ENCODE data around the gene KCTD19. TPM values are rescaled to one million over a fixed set of nuclear protein-coding genes. Genes with fewer than 3 reads are reported as not detected.
A peak's percentile ranks its signal among the peaks of the same experiment; 100 is the strongest.

KCTD19 gene
- total RNA-seq, 2 donors from 2014 or later, result 7.9 to 8.5 TPM

DNA sequence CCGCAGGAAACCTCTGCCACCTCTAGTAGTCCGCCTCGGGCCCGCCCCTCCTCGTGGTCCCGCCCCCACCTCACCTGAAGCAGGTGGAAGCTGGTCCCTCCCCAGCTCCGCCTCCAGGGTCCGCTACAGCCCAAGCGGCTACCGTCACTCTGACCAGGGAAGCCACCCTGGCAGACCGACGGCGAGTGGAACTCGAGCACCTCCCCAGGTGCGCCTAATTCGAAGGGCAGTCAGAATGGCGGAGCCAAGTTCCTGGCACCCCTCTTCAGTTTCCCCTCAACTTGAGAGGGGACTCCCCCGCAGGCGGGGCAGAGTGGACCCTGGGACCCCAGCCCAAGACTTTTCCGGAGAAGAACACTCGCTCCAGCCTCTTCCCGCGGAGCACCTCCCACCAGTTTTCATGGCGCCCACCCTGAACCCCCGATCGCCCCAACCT is 79.8 kb downstream of the KCTD19 start:
- peak overlapping the region; percentile 85 to 86 for H3K4me3 Mint-ChIP-seq
- H3K27ac Mint-ChIP-seq, result no peak overlapping the region
- peak; percentile 1 to 4 for ATAC-seq (replicated peaks in 1 of 2)
- no peak for DNase-seq
- H3K4me1 Mint-ChIP-seq (ENCODE audit: low read depth), result peaks cover 59% of the 10 kb centered on the region
- no peaks in the 10 kb centered on the region for H3K9me3 Mint-ChIP-seq
- peaks cover 18% of the 10 kb centered on the region for H3K27me3 Mint-ChIP-seq (ENCODE audit: low read depth)
- peaks cover 2 to 5% of the 10 kb centered on the region in 2 donors for H3K36me3 Mint-ChIP-seq (ENCODE audit: insufficient read depth in 2 of 2)

DNA sequence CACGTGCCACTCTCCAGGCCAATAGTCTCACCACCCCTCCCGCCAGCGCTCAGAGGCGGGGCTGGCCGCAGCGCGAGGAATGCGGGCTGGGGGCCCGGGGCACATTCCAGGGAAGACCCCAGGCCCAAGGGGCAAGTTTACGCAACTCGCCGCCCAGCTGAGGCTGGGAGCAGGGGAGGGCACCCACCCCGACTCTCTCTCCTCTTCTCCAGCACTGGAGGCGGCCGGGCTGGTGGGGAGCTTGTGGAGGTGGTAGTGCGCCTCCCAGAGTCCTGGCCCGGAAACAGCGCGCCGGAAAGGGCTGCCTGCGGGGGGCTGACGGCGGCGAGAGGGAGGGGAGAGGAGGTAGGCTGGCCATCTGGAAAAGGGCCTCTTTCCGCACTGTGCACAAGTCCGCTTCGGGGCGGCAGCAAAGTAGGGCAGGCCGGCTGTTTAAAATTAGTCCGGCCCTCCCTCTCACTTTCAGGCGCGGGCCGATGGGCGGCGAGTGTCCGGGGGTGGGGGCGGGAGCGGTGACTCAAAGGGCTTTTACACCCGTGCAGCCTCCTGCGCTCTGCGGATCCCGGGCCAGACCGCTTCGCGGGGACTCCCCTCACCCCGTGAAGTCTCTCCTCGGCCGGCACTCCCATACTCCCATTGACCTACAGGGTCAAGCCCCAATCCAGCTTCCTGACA is 80.3 kb downstream of the KCTD19 start:
- Mint-ChIP-seq H3K4me1 (ENCODE audit: low read depth) (peaks cover 65% of the 10 kb centered on the region), H3K9me3 (no peaks in the 10 kb centered on the region), H3K36me3 (ENCODE audit: insufficient read depth in 2 of 2) (peaks cover 2 to 5% of the 10 kb centered on the region in 2 donors)

DNA sequence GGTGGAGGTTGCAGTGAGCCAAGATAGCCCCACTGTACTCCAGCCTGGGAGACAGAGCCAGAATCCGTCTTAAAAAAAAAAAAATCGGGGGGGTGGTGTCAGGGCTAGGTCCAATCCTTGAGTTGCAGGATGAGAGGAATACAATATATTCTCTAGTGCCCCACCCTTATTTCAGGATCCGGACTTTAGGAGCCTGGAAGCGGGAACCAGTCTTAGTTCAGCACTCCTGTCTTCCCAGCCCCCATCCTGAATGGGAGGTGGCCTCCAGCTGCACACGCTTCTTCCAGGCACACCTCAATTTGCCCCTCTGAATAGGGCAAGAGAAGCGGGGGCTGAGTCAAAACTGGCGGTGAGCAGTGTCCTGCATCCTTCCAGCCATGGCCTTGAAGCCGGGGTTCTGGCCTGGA is 80.9 kb downstream of the KCTD19 start:
- H3K27ac Mint-ChIP-seq, result no peak overlapping the region

More for the DNA sequence above, 80.3 kb downstream of the KCTD19 start:
- DNase-seq (peak; percentile 68 to 80), ATAC-seq (replicated peaks in 1 of 2) (peak; percentile 12 to 14)
- peaks cover 15% of the 10 kb centered on the region for H3K27me3 Mint-ChIP-seq (ENCODE audit: low read depth)
- no peak overlapping the region for H3K27ac Mint-ChIP-seq
- H3K4me3 Mint-ChIP-seq, result peak overlapping the region; percentile 85 to 86

DNA sequence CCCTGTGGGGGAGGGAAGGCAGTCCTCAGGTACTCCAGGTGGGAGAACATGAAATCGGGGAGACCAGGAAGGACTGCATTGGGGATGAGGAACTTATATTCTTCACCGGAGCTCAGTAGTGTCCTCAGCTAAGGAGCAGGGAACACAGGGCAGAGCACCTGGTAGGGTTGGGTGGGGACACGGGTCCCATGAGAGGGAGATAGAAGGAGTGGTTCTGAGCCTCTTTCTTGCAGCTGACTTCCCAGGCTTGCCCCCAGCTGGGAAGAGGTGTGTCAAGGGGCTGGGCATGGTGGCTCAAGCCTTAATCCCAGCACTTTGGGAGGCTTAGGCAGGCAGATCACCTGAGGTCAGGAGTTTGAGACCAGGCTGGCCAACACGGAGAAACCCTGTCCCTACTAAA is 81.4 kb downstream of the KCTD19 start:
- no peak for DNase-seq
- peak overlapping the region; percentile 96 for H3K27ac Mint-ChIP-seq
- ATAC-seq (replicated peaks in 1 of 2), result no peak
- H3K27me3 Mint-ChIP-seq (ENCODE audit: low read depth), result peaks cover 10% of the 10 kb centered on the region
- no peaks in the 10 kb centered on the region for H3K9me3 Mint-ChIP-seq
- H3K36me3 Mint-ChIP-seq (ENCODE audit: insufficient read depth in 2 of 2), result peaks cover 2 to 5% of the 10 kb centered on the region in 2 donors
- peaks cover 65% of the 10 kb centered on the region for H3K4me1 Mint-ChIP-seq (ENCODE audit: low read depth)
- peak overlapping the region; percentile 85 to 86 for H3K4me3 Mint-ChIP-seq

More for the DNA sequence above, 80.9 kb downstream of the KCTD19 start:
- peaks cover 2 to 5% of the 10 kb centered on the region in 2 donors for H3K36me3 Mint-ChIP-seq (ENCODE audit: insufficient read depth in 2 of 2)
- DNase-seq (peak in 1 of 2 donors; percentile 19), ATAC-seq (replicated peaks in 1 of 2) (no peak)
- H3K27me3 Mint-ChIP-seq (ENCODE audit: low read depth), result peaks cover 15% of the 10 kb centered on the region
- H3K4me3 Mint-ChIP-seq, result peak overlapping the region; percentile 85 to 86
- peaks cover 67% of the 10 kb centered on the region for H3K4me1 Mint-ChIP-seq (ENCODE audit: low read depth)
- no peaks in the 10 kb centered on the region for H3K9me3 Mint-ChIP-seq

DNA sequence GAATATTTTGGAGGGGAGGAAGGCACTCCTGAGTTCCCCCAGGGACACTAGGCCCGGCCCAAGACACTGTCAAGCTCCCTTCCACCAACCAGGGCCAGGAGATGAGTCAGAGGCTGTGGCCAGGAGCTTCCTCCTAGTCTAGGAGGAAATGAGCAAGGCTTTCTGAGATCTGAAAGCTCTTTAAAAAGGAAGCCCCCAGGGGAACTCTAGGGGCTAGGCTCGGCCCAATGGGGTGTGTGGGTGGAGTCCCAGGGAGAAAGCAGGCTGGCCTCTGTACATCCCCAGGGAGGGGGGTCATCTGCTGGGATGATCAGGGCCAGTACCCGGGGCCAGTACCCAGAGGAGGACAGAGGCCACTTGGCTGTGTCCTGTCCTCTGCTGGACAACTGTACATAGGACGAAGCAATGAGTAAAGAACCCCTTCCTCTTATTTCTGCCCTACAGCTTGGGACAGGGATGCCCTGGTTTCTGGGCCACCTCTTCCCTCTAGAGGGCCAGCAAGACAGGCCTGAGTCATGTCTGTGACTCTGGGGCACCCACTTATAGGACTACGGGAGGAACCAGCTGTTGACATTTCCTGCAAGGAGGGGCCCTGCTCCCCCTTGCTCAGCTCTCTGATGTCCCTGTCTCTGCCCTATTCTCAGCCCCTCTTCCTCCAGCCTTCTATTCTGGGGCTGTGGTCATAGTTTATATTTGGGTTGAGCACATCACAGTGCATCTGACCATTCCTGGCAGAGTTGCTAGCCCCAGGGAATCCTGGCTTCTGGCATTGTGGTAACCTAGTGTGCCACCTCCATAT is 82.0 kb downstream of the KCTD19 start:
- H3K27me3 Mint-ChIP-seq (ENCODE audit: low read depth), result peaks cover 4% of the 10 kb centered on the region
- peak overlapping the region; percentile 96 for H3K27ac Mint-ChIP-seq
- DNase-seq (peak; percentile 86 to 92), ATAC-seq (replicated peaks in 1 of 2) (peak; percentile 70)
- H3K9me3 Mint-ChIP-seq, result no peaks in the 10 kb centered on the region
- peak overlapping the region; percentile 85 to 86 for H3K4me3 Mint-ChIP-seq
- H3K36me3 Mint-ChIP-seq (ENCODE audit: insufficient read depth in 2 of 2), result peaks cover 2 to 5% of the 10 kb centered on the region in 2 donors
- H3K4me1 Mint-ChIP-seq (ENCODE audit: low read depth), result peaks cover 59% of the 10 kb centered on the region

DNA sequence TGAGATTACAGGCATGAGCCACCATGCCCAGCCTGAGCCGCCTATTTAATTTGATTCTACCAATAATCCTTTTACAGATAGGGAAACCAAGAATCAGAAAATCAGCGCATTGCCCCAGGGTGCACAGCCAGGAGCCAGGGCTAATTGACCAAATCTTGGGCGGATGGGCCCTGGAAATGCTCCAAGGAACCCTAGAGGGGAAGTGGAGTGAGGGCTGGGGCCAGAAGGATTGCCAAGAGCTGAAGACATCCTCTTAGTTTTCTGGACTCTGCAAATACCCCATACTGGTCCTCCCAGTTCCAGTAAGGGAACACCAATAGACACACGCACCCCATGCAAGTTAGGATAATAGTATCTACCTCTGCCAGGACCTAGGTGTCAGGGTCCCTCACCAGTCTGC is 83.1 kb downstream of the KCTD19 start:
- H3K9me3 Mint-ChIP-seq, result no peaks in the 10 kb centered on the region
- peaks cover 54% of the 10 kb centered on the region for H3K4me1 Mint-ChIP-seq (ENCODE audit: low read depth)
- H3K4me3 Mint-ChIP-seq, result peak overlapping the region; percentile 85 to 86
- no peak overlapping the region for H3K27ac Mint-ChIP-seq
- no peak for DNase-seq
- no peaks in the 10 kb centered on the region for H3K27me3 Mint-ChIP-seq (ENCODE audit: low read depth)
- no peak for ATAC-seq (replicated peaks in 1 of 2)
- H3K36me3 Mint-ChIP-seq (ENCODE audit: insufficient read depth in 2 of 2), result peaks cover 4 to 6% of the 10 kb centered on the region in 2 donors

DNA sequence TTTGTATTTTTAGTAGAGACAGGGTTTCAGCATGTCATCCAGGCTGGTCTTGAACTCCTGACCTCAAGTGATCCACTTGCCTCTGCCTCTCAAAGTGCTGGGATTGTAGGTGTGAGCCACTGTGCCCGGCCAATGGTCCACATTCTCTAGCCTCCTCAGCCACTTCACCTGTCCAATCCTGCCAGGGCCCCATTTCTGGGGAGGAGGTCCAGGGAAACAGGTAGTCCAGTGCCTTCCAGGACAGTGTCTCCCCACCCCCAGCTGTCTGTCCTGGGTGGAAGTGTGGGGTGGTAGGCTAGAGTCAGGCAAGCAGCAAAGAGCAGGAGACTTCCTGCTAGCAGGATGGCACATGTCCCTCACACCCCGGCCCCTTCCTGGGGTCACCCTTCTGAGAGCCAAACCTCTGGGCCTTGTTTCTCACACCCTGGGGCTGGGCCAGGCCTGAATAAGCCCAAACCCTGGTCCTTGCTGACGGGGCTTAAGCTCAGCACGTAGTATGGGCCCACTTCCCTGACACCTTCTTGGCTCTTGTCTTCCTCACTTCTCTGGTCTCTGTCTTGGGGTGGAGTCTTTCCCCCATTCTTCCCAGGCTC is 84.3 kb downstream of the KCTD19 start:
- no peak for ATAC-seq (replicated peaks in 1 of 2)
- H3K27me3 Mint-ChIP-seq (ENCODE audit: low read depth), result no peaks in the 10 kb centered on the region
- no peak for DNase-seq
- peak overlapping the region; percentile 83 for H3K27ac Mint-ChIP-seq
- H3K4me3 Mint-ChIP-seq, result peak overlapping the region in 1 of 2 donors; percentile 16
- H3K9me3 Mint-ChIP-seq, result no peaks in the 10 kb centered on the region
- H3K36me3 Mint-ChIP-seq (ENCODE audit: insufficient read depth in 2 of 2), result peaks cover 8 to 10% of the 10 kb centered on the region in 2 donors
- peaks cover 48% of the 10 kb centered on the region for H3K4me1 Mint-ChIP-seq (ENCODE audit: low read depth)

DNA sequence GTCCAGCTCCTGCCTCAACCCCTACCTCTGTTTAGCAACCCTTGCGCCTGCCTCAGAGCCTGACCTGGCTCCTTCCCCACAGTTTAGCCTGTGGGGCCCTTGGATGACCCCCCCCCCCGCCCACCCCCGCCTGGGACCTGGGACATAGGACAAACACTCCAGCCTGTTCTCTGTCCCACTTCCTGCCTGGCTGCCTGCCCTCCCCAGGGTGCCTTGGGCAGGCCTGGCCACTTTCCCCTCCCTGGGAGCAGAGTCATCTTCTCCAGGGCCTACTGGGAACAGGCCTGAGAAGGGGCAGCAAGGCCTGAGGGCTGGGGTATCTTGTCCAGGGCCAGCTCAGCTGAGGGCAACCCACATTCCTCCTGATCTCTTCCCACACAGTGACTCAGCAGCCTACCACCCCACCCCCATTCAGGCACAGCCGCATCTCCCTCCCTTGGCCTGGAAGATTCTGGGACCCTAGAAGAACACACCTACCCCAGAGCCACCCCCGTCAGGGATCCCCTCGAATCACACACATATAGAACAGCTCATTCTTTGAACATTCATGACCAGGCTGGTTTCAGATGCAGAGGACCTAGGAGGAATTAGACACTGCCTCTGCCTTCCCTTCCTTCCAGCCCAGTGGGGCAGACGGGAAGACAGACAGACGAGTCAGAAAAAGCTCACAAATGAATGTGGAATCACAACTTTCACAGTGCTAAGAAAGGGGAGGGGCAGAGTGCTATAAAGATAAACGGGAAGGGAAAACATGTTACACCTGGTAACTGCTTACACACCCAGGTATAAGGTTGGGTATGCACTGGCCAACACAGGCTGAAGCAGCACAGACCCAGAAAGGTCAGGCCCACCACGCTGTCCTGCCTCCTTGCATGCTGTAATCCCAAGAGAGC is 85.3 kb downstream of the KCTD19 start:
- Mint-ChIP-seq H3K4me1 (ENCODE audit: low read depth) (peaks cover 48% of the 10 kb centered on the region), H3K36me3 (ENCODE audit: insufficient read depth in 2 of 2) (peaks cover 11 to 15% of the 10 kb centered on the region in 2 donors), H3K27ac (peak overlapping the region; percentile 16), H3K9me3 (no peaks in the 10 kb centered on the region), H3K4me3 (no peak overlapping the region), H3K27me3 (ENCODE audit: low read depth) (no peaks in the 10 kb centered on the region)
- ATAC-seq (replicated peaks in 1 of 2) (no peak), DNase-seq (no peak)

DNA sequence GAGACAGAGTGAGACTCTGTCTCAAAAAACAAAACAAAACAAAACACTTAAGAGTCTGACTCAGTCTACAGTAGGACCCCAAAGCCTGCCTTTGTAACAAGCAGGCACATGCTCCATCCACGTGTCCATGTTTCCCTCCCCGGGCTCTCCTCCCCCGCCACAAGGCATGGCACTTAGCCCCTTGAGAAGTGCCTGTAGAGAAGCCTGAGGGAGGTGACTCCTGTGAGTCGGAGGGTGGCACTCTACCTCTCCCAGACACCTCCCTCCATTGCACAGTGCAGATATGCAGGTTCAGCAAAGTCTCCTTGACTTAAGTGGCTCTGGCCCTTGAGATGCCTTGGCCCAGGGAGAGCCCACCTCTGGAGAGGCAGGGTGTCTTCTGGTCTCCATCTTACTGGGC is 86.0 kb downstream of the KCTD19 start:
- Mint-ChIP-seq H3K27ac (no peak overlapping the region), H3K9me3 (no peaks in the 10 kb centered on the region), H3K4me3 (no peak overlapping the region), H3K4me1 (ENCODE audit: low read depth) (peaks cover 44% of the 10 kb centered on the region), H3K36me3 (ENCODE audit: insufficient read depth in 2 of 2) (peaks cover 15 to 18% of the 10 kb centered on the region in 2 donors), H3K27me3 (ENCODE audit: low read depth) (no peaks in the 10 kb centered on the region)
- no peak for ATAC-seq (replicated peaks in 1 of 2)
- no peak for DNase-seq

Other genes starting within 250 kb of the KCTD19 start
- gene PHAF1, start 216.8 kb downstream of the KCTD19 start, total RNA-seq, result 10 to 100 TPM; 14.8 to 18.2 TPM
- gene B3GNT9, start 175.7 kb downstream of the KCTD19 start, total RNA-seq, result 1 to 10 TPM; 5.7 to 7.5 TPM
- 10 to 100 TPM; 38.1 to 50.7 TPM for gene TRADD, start 166.8 kb downstream of the KCTD19 start, total RNA-seq
- 10 to 100 TPM; 32.1 to 37.1 TPM for gene FBXL8, start 166.8 kb downstream of the KCTD19 start, total RNA-seq
- 10 to 100 TPM; 63.4 to 87.7 TPM for gene HSF4, start 162.0 kb downstream of the KCTD19 start, total RNA-seq
- 10 to 100 TPM; 21.6 to 30.6 TPM for gene NOL3, start 156.2 kb downstream of the KCTD19 start, total RNA-seq
- gene MATCAP1, start 142.8 kb downstream of the KCTD19 start, total RNA-seq, result 10 to 100 TPM; 31.9 to 34.3 TPM
- not detected for gene EXOC3L1, start 136.6 kb downstream of the KCTD19 start, total RNA-seq
- gene E2F4, start 134.6 kb downstream of the KCTD19 start, total RNA-seq, result 10 to 100 TPM; 82.8 to 91.7 TPM
- gene ELMO3, start 127.6 kb downstream of the KCTD19 start, total RNA-seq, result 1 to 10 TPM; 3.0 to 3.1 TPM
- 10 to 100 TPM; 29.8 to 31.0 TPM for gene TMEM208, start 99.6 kb downstream of the KCTD19 start, total RNA-seq
- gene FHOD1, start 79.3 kb downstream of the KCTD19 start, total RNA-seq, result 100 to 1,000 TPM; 106 to 114 TPM
- 1 to 10 TPM; 7.6 to 7.9 TPM for gene SLC9A5, start 77.8 kb downstream of the KCTD19 start, total RNA-seq
- 10 to 100 TPM; 30.4 to 46.9 TPM for gene PLEKHG4, start 47.2 kb downstream of the KCTD19 start, total RNA-seq
- gene LRRC36, start 74 bp upstream of the KCTD19 start, total RNA-seq, result 1 to 10 TPM; 3.1 to 4.4 TPM
- under 1 TPM in 1 of 2 donors, not detected in 1; 0.16 TPM for gene TPPP3, start 66.8 kb upstream of the KCTD19 start, total RNA-seq
- gene ZDHHC1, start 89.7 kb upstream of the KCTD19 start, total RNA-seq, result 1 to 10 TPM; 1.9 to 2.1 TPM
- 1 to 10 TPM in 1 of 2 donors, under 1 TPM in 1; 0.53 to 1.1 TPM for gene HSD11B2, start 104.4 kb upstream of the KCTD19 start, total RNA-seq
- gene ATP6V0D1, start 154.4 kb upstream of the KCTD19 start, total RNA-seq, result 10 to 100 TPM; 27.9 to 28.1 TPM
- gene AGRP, start 156.8 kb upstream of the KCTD19 start, total RNA-seq, result not detected
- 10 to 100 TPM; 34.2 to 54.6 TPM for gene RIPOR1, start 202.1 kb upstream of the KCTD19 start, total RNA-seq
- gene CTCF, start 235.8 kb upstream of the KCTD19 start, total RNA-seq, result 10 to 100 TPM; 55.5 to 71.1 TPM